ENCODE data around the gene FBXL17.

DNA sequence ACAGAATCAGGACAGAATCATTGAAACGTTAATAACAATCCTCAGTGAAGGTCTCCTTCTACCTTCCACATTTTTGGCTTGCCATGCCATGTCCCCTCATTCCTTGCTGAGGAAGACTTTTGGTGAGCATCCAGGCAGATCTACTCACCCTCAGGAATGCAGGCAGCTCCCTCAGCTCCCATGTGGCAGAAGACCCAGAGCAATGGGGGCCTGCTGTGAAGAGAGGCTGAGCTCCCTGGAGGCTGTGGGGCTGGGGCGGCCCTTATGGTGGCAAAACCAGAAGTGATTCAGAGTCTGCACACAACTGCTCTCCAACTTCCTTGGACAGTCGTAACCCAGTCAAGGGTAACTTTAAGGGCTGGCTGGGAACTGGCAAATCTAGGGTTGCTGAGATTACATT, 463.9 kb downstream of the FBXL17 start:
- TF ChIP-seq, protein P1, sequence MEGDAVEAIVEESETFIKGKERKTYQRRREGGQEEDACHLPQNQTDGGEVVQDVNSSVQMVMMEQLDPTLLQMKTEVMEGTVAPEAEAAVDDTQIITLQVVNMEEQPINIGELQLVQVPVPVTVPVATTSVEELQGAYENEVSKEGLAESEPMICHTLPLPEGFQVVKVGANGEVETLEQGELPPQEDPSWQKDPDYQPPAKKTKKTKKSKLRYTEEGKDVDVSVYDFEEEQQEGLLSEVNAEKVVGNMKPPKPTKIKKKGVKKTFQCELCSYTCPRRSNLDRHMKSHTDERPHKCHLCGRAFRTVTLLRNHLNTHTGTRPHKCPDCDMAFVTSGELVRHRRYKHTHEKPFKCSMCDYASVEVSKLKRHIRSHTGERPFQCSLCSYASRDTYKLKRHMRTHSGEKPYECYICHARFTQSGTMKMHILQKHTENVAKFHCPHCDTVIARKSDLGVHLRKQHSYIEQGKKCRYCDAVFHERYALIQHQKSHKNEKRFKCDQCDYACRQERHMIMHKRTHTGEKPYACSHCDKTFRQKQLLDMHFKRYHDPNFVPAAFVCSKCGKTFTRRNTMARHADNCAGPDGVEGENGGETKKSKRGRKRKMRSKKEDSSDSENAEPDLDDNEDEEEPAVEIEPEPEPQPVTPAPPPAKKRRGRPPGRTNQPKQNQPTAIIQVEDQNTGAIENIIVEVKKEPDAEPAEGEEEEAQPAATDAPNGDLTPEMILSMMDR (IDR thresholded peaks at IDR 0.05; ENCODE audit: insufficient read depth, low read length, poor library complexity, severe bottlenecking): no peak
- no peak for TF ChIP-seq EZH2phosphoT487 (conservative IDR thresholded peaks at IDR 0.05; ENCODE audit: low read length)

All from SU-DHL-6 (cell line).